HCT116 (cell line): ENCODE measurements around the gene SYNJ2. TPM values are rescaled to one million over a fixed set of nuclear protein-coding genes. Genes with fewer than 3 reads are reported as not detected.

Source experiments
- ATAC-seq: fragments of 200-7000 bp; cut with Tn5 transposase; 2 replicates; pipeline ENCODE4 v1.9.1; 2020; ENCODE audit warnings: mild to moderate bottlenecking, moderate library complexity
- BruUV-seq: library from RNA; stranded (reverse); fragments of 400-500 nt; replicated peaks from 2 replicates; lab custom pipeline; 2021; lab: Mats Ljungman, UMichigan
- CTCF ChIA-PET: fragments of 300-600 bp; sonication (Branson Sonifier 250); formaldehyde crosslinking; loops from one replicate; lab custom pipeline; 2021; ENCODE audit warnings: antibody characterized with exemption; lab: Charles Lee
- POLR2A ChIA-PET: fragments of 300-600, 350-600 bp; sonication (Branson Sonifier 250); formaldehyde crosslinking; loops from one replicate; lab custom pipeline; 2021; ENCODE audit warnings: antibody characterized with exemption; lab: Charles Lee
- RAD21 ChIA-PET, 2 experiments: fragments of 300-600 bp; sonication (Branson Sonifier 250); formaldehyde crosslinking; loops; one replicate each; lab custom pipeline; 2023; ENCODE audit warnings: low total read pairs in 2 of 2; ENCODE audit not compliant: uncharacterized antibody in 2 of 2, unreplicated experiment in 2 of 2, low non-redundant PET in 1 of 2; lab: Charles Lee
- DNase-seq: peaks from one replicate; pipeline ENCODE4 v3.0.0-alpha.2; 2010; ENCODE audit warnings: low read depth, low spot score
- H2AFZ ChIP-seq: fragments of 200-600 bp; shearing (Covaris generic), sonication (generic); 2 replicates; pipeline ENCODE4 v1.6.1; 2017; ENCODE audit warnings: low read depth, mixed run types, mixed read lengths, antibody characterized with exemption, low read length; ENCODE audit not compliant: poor library complexity, severe bottlenecking
- H3K27ac ChIP-seq: 2 replicates; pipeline ENCODE4 v1.5.1; 2012; ENCODE audit warnings: low read depth, low read length
- H3K27me3 ChIP-seq: fragments of 200-600 bp; sonication (generic); 2 replicates; pipeline ENCODE4 v1.6.1; 2016; ENCODE audit warnings: mixed run types, low read length, mixed read lengths; ENCODE audit not compliant: insufficient read depth
- H3K36me3 ChIP-seq, 2 experiments: fragments of 200-500 bp in 1 of 2; fragments of 200-600 bp in 1 of 2; sonication (Bioruptor generic) in 1 of 2; sonication (generic) in 1 of 2; 2 replicates each; pipeline versions ENCODE4 v1.5.1 to v1.6.1; 2014 to 2016; ENCODE audit warnings: low read length in 2 of 2, inconsistent platforms in 1 of 2, mixed read lengths in 1 of 2, mixed run types in 1 of 2; ENCODE audit not compliant: insufficient read depth in 2 of 2, control insufficient read depth in 1 of 2
- H3K4me1 ChIP-seq, 2 experiments: fragments of 200-600 bp in 1 of 2; sonication (generic) in 1 of 2; 2 replicates each; pipeline versions ENCODE4 v1.5.1 to v1.6.1; 2012 to 2017; ENCODE audit warnings: low read length in 2 of 2, inconsistent platforms in 1 of 2, mild to moderate bottlenecking in 1 of 2, mixed read lengths in 1 of 2, mixed run types in 1 of 2, moderate library complexity in 1 of 2; ENCODE audit not compliant: insufficient read depth in 2 of 2, control insufficient read depth in 1 of 2
- H3K4me2 ChIP-seq: fragments of 200-600 bp; sonication (generic); 2 replicates; pipeline ENCODE4 v1.6.1; 2017; ENCODE audit warnings: mixed run types, low read length, mixed read lengths
- H3K4me3 ChIP-seq, 2 experiments: fragments of 200-600 bp in 1 of 2; sonication (generic) in 1 of 2; replicated peaks in 1 of 2; 2 replicates each; pipeline ENCODE4 v1.5.1; 2011 to 2016; ENCODE audit warnings: low read length in 2 of 2, control low read depth in 1 of 2, low read depth in 1 of 2, mild to moderate bottlenecking in 1 of 2, mixed read lengths in 1 of 2, mixed run types in 1 of 2
- H3K79me2 ChIP-seq: fragments of 200-600 bp; sonication (generic); 2 replicates; pipeline ENCODE4 v1.6.1; 2017; ENCODE audit warnings: mild to moderate bottlenecking, mixed run types, low read length, moderate library complexity, mixed read lengths; ENCODE audit not compliant: insufficient read depth
- H3K9ac ChIP-seq: fragments of 200-600 bp; sonication (generic); 2 replicates; pipeline ENCODE4 v1.6.1; 2016; ENCODE audit warnings: low read length, mixed read lengths
- H3K9me2 ChIP-seq: fragments of 200-600 bp; sonication (generic), shearing (Covaris generic); 2 replicates; pipeline ENCODE4 v1.6.1; 2017; ENCODE audit warnings: mixed run types, mild to moderate bottlenecking, moderate library complexity; ENCODE audit not compliant: insufficient read depth
- H3K9me3 ChIP-seq, 2 experiments: fragments of 200-500 bp in 1 of 2; fragments of 200-600 bp in 1 of 2; sonication (Bioruptor generic) in 1 of 2; sonication (generic) in 1 of 2; 2 replicates each; pipeline ENCODE4 v1.6.1; 2014 to 2017; ENCODE audit warnings: low read length in 2 of 2, mixed read lengths in 2 of 2, inconsistent platforms in 1 of 2, low read depth in 1 of 2, mild to moderate bottlenecking in 1 of 2, mixed run types in 1 of 2, moderate library complexity in 1 of 2; ENCODE audit not compliant: control insufficient read depth in 1 of 2, insufficient read depth in 1 of 2
- H4K20me1 ChIP-seq: fragments of 200-600 bp; sonication (generic), shearing (Covaris generic); 2 replicates; pipeline ENCODE4 v1.6.1; 2017; ENCODE audit warnings: mixed run types, mild to moderate bottlenecking, moderate library complexity; ENCODE audit not compliant: insufficient read depth
- CBX3 ChIP-seq: IDR thresholded peaks from 2 replicates; pipeline ENCODE4 v1.6.1; 2012; ENCODE audit warnings: low read depth
- CEBPB ChIP-seq: IDR thresholded peaks from 2 replicates; pipeline ENCODE4 v1.6.1; 2012; ENCODE audit warnings: low read depth
- CTCF ChIP-seq, 3 experiments: fragments of 200-600 bp in 1 of 3; sonication (generic) in 1 of 3; IDR thresholded peaks in 2 of 3; conservative IDR thresholded peaks in 1 of 3; 2 replicates each; pipeline ENCODE4 v1.5.1; 2012 to 2017; ENCODE audit warnings: low read depth in 2 of 3, low read length in 2 of 3, antibody characterized with exemption in 1 of 3, borderline replicate concordance in 1 of 3, control low read depth in 1 of 3, mild to moderate bottlenecking in 1 of 3, mixed read lengths in 1 of 3, mixed run types in 1 of 3, moderate library complexity in 1 of 3; ENCODE audit not compliant: insufficient read depth in 1 of 3
- EZH2 ChIP-seq: fragments of 200-600 bp; sonication (generic); IDR thresholded peaks from 2 replicates; pipeline ENCODE4 v1.6.1; 2017; ENCODE audit warnings: antibody characterized with exemption, mixed run types
- EZH2phosphoT487 ChIP-seq: fragments of 200-600 bp; IDR thresholded peaks from 2 replicates; pipeline ENCODE4 v1.6.1; 2018; ENCODE audit warnings: antibody characterized with exemption, borderline replicate concordance
- JUND ChIP-seq: IDR thresholded peaks from 2 replicates; pipeline ENCODE4 v1.6.1; 2012
- MAX ChIP-seq: IDR thresholded peaks from 2 replicates; pipeline ENCODE4 v1.6.1; 2012
- RAD21 ChIP-seq: IDR thresholded peaks from 2 replicates; pipeline ENCODE4 v1.6.1; 2012; ENCODE audit warnings: low read depth, mild to moderate bottlenecking
- REST ChIP-seq: IDR thresholded peaks from 2 replicates; pipeline ENCODE4 v1.6.1; 2012; ENCODE audit warnings: low read depth
- SRF ChIP-seq: IDR thresholded peaks from 2 replicates; pipeline ENCODE4 v1.6.1; 2012; ENCODE audit warnings: low read depth
- TCF7L2 ChIP-seq: IDR thresholded peaks from 2 replicates; pipeline ENCODE4 v1.7.0; 2011; ENCODE audit warnings: borderline replicate concordance, inconsistent platforms; ENCODE audit not compliant: insufficient read depth, insufficient read length; ENCODE audit errors: extremely low read depth
- ZFX ChIP-seq: fragments of 450-650 bp; IDR thresholded peaks from 2 replicates; pipeline ENCODE4 v1.6.1; 2017
- intact Hi-C: fragments of 100-400 bp; cut with micrococcal nuclease; formaldehyde crosslinking; loops from 2 replicates; pipeline ENCODE4 v1.10.0; 2022
- total RNA-seq: library from RNA; stranded (reverse); gene quantifications from one replicate; pipeline ENCODE4 v1.2.1, GENCODE V29; 2021; ENCODE audit not compliant: unreplicated experiment

The SYNJ2 gene
- total RNA-seq, 1 experiment from 2014 or later: 23.9 TPM

- DNase-seq (no peak), ATAC-seq (no peak)
- H3K9me2 ChIP-seq: no peaks in the 10 kb centered on the region
- no peaks in the 10 kb centered on the region for H3K27me3 ChIP-seq
- H3K4me1 ChIP-seq: no peaks in the 10 kb centered on the region
- intact Hi-C loops: no loop called here
- no peak overlapping the region for H3K27ac ChIP-seq
- ChIA-PET CTCF (no interaction called here), POLR2A (interaction anchor here (0.6 kb wide), 1 partner anchor 11 kb away, joined by 3 read pairs; no protein-coding TSS in a partner anchor), RAD21 (no interaction called here)
- H3K4me3 ChIP-seq: no peak overlapping the region
- no peak overlapping the region for H2AFZ ChIP-seq
- H3K9ac ChIP-seq: no peak overlapping the region
- H3K36me3 ChIP-seq: peaks cover 12 to 23% of the 10 kb centered on the region in 2 experiments; a peak in 3 of 4 replicates
- TF ChIP-seq SRF (no peak), ZFX (no peak), RAD21 (no peak)
- no peaks in the 10 kb centered on the region for H3K9me3 ChIP-seq
- H4K20me1 ChIP-seq: no peaks in the 10 kb centered on the region
- BruUV-seq: no TSS peak
- no peaks in the 10 kb centered on the region for H3K79me2 ChIP-seq
- no peak overlapping the region for H3K4me2 ChIP-seq
Measured at GRCh38 chr6:158083455-158084325, 102.0 kb downstream of the SYNJ2 start.

- intact Hi-C loops: no loop called here
- no peaks in the 10 kb centered on the region for H4K20me1 ChIP-seq
- TF ChIP-seq EZH2 (no peak), CBX3 (no peak), CEBPB (no peak), CTCF (IDR thresholded peaks at IDR 0.05 in 2 of 3, conservative IDR thresholded peaks at IDR 0.05 in 1 of 3; ENCODE audit: borderline replicate concordance in 1 of 3, insufficient read depth in 1 of 3, low read depth in 2 of 3, low read length in 2 of 3) (no peak), ZFX (no peak), REST (no peak), EZH2phosphoT487 (no peak), MAX (no peak), TCF7L2 (no peak), JUND (no peak), SRF (no peak)
Measured at GRCh38 chr6:158085261-158086053, 103.8 kb downstream of the SYNJ2 start.

More at GRCh38 chr6:158085261-158086053, 103.8 kb downstream of the SYNJ2 start:
- Histone ChIP-seq H2AFZ (no peak overlapping the region), H3K9me3 (no peaks in the 10 kb centered on the region), H3K27ac (no peak overlapping the region), H3K9ac (no peak overlapping the region), H3K27me3 (no peaks in the 10 kb centered on the region), H3K4me1 (no peaks in the 10 kb centered on the region), H3K9me2 (no peaks in the 10 kb centered on the region), H3K79me2 (no peaks in the 10 kb centered on the region), H3K4me2 (no peak overlapping the region), H3K4me3 (no peak overlapping the region), H3K36me3 (peaks cover 13 to 34% of the 10 kb centered on the region in 2 experiments; a peak in 3 of 4 replicates)
- ChIA-PET POLR2A (no interaction called here), CTCF (no interaction called here), RAD21 (no interaction called here)
- DNase-seq (no peak), ATAC-seq (no peak)
- no TSS peak for BruUV-seq
